Hepatic stellate cell (primary cell): ENCODE data around the gene XKR3.
"Not testable (repeated sequence)": the region's sequence is repeated elsewhere in the genome, so short reads cannot be mapped to it uniquely, and the experiment has no call there.

Source experiments
- DNase-seq: peaks from one replicate; pipeline ENCODE4 v3.0.0; 2011; ENCODE audit warnings: low spot score

Gene XKR3

DNA sequence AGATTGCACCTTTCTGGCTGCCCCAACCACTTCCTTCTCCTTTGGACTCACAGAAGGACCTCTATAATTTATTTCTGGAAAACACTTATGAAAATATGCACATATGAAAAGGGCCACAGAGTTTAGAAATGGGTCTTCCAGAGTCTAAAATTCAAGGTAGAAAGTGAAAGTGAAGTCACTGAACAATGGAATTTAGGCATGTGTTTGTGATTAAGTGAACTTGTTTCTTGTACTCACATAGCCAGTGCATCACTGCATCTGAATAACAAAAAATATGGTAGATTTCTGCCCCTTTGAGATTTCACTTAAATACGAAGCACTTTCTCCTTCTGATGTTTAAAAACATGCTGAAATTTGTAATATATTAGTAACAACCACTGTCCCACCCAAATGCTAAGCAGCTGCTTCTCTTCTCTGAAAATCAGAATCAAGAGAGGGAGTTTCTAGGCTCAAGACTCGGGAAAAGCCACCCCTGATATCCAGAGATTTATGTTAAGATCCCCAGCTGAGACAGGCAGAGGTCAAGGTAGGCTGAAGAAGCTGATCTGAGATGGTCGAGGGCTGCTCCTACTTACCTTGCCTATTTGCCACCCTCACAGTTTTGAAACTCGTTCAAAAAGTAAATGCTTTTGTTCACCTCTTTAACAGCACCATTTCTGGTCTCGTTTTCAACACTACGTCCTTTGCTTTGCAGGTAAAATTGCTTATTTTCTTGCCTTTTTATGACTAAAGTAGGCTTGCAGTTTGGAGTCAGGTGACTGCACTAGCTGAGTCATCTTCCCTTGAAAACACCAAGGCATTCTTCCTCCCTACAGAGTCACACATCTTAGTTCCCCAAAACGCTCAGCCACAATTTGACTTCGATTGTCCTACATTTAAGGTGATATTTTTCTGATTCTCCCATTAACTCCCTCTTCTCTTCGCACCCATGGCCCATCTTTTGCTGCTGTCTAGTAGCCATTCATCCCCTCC lies at the start of gene XKR3:
Gene XKR3, minus strand, starts transcription at position 696 of the 972 bp plus-strand sequence. CDS start 17,338 bp downstream, outside the sequence.
- no peak for DNase-seq

- not testable (repeated sequence) for DNase-seq
Measured at GRCh38 chr22:16869640-16870039, 44.4 kb upstream of the XKR3 start.

GRCh38 chr22:16866167-16866566 lies 41.0 kb upstream of the XKR3 start:
- no peak for DNase-seq

- not testable (repeated sequence) for DNase-seq
Measured at GRCh38 chr22:16856851-16857250, 31.6 kb upstream of the XKR3 start.

DNA sequence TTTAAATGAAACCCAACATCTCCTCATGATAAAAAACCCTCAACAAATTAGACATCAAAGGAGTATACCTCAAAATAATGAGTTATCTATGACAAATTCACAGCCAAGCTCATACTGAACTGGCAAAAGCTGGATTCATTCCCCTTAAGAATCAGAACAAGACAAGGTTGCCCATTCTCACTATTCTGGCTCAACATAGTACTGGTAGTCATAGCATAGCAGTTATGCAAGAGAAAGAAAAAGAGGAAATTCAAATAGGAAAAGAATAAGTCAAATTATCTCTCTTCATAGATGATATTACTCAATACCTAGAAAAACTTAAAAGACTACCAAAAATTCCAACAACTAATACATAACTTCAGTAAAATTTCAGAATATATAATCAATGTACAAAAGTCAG lies 29.4 kb upstream of the XKR3 start:
- no peak for DNase-seq

DNA sequence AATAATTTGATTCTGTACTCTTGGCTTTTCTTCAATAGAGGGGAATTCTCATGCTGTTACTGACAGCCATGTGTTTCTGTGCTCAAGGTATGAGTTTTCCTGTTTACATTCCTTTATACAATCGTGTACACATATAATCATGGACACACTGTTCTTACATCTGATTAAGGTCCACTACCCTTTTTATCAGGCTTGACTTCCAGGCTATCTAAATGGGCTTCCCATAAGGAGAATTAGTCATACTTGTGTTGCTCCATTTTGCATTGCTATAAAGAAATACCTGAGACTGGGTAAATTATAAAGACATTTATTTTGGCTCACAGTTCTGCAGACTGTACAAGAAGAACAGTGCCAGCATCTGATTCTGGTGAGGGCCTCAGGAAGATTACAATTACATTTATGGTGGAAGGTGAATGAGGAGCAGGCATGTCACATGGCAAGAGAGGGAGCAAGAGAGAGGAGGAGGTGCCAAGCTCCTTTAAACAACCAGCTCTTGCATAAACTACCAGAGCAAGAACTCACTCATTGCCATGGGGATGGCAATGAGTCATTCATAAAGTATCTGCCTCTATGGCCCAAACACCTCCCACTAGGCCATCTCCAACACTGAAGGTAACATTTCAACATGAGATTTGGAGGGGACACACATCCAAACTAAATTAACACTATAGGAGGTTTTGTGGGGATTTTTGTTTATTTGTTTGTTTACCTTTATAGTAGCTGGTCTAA lies 26.2 kb upstream of the XKR3 start:
- DNase-seq = not testable (repeated sequence)

DNA sequence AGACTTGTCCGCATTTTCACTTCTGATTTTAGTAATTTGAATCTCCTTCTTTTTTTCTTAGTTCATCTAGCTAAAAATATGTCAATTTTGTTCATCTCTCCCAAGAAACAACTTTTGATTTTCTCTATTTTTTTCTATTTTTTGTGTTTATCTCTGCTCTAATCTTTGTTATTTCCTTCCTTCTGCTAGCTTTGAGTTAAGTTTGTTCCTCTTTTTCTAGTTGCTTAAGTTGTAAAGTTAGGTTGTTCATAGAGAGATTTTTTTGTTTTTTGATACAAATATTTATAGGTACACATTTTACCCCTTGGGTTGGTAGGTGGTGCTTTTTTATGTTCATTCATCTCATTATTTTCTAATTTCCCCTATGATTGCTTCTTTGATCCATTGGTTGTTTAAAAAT lies 22.1 kb upstream of the XKR3 start:
- DNase-seq = no peak

GRCh38 chr22:16845881-16846280 lies 20.7 kb upstream of the XKR3 start:
- no peak for DNase-seq

GRCh38 chr22:16845465-16845864 lies 20.3 kb upstream of the XKR3 start:
- no peak for DNase-seq

DNA sequence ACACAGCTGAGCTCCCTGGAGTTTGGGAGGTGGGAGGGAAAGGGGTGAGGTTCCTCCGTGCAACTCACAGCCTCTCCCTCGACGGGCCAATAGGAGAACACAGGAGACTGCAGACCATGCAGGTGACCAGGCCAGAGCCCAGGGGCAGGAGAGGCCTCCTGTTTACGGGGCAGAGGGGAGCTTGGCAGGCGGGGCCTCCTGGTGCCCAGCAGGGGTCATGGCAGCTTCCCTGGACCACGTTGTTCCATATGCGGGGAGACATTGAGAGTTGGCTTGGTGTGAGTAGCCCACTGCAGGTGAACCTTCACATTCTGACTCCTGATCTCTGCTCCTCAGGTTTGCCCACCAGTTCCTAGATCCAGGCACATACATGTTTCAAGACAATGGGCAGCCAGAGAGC lies 19.3 kb upstream of the XKR3 start:
- no peak for DNase-seq

GRCh38 chr22:16838073-16838472 lies 12.9 kb upstream of the XKR3 start:
- no peak for DNase-seq

- DNase-seq = no peak
Measured at GRCh38 chr22:16834971-16835370, 9.8 kb upstream of the XKR3 start.

DNA sequence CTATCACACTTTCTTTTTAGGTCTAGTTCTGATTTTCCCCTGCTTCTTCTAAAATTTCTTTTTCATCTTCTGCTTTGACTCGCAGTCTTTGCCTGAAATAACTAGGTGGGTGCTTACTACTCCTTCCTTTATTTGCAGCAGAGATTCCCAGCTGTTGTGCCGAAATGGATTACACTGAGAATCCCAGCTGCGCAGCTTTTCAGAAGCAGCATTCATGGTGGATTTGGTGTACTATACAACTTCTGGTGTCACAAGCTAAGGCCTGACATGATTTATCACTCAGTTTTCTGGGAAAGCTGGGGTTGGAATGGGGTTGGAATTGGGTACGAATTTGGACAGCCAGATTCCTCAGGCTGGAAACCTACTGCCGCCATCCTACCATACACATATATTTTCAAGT lies 6.0 kb upstream of the XKR3 start:
- no peak for DNase-seq

- no peak for DNase-seq
Measured at GRCh38 chr22:16829985-16830384, 4.8 kb upstream of the XKR3 start.

DNA sequence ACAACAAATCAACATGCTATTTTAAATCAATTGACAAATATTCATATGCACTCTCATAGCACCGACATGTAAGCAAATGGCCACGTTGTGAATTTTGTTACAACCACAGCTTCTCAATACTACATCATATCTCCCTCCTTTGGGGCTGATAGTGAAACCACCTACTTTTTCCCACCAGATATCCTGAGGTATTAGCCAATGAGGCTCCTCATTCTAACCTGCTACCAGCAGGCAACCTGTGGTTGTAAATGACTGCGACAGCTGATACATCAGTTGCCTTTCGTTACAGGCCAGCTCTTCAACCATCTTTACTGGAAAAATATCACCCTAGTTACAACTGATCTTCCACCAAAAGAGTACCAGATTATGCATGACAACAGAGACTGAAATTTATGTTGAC lies 3.7 kb upstream of the XKR3 start:
- no peak for DNase-seq

DNA sequence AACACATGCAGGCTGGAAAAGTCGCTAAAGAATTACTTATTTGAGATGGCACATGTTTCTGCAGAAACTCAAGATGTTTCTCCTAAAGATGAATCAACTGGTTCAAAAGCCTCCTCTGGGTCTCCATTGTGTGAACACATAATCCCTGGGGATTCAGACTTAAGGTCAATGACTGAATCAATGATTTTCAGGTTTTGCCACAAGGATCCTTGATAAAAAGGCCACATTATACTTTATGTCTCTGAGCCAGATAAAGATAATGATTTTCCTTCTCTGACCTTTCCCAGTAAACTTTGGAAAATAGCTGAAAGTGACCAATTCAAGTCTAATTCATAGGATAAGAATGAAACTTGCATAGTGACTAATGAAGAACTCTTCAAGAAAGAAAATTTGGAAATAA lies 2.3 kb upstream of the XKR3 start:
- no peak for DNase-seq

DNA sequence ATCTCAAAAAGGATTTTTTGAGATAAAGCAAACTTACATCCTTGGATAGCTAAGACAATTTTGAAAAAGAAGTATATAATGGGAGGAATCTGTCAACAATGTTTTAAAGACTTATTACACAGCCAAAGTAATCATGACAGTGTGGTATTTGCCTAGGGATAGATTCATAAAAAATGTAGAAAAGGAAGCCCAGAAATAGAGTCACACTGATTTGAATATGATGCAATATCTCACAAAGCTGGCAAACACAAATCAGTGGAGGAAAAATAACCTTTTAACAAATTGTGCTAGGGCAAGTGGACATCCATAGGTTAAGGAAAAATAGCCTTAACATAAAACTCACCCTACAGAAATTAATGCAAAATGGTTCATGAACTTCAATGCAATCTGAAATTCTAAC lies 6.0 kb downstream of the XKR3 start:
- DNase-seq = no peak

- DNase-seq = no peak
Measured at GRCh38 chr22:16818538-16818937, 6.7 kb downstream of the XKR3 start.

GRCh38 chr22:16815073-16815472 lies 10.1 kb downstream of the XKR3 start:
- no peak for DNase-seq

GRCh38 chr22:16810188-16810802 lies 14.9 kb downstream of the XKR3 start:
- no peak for DNase-seq

DNA sequence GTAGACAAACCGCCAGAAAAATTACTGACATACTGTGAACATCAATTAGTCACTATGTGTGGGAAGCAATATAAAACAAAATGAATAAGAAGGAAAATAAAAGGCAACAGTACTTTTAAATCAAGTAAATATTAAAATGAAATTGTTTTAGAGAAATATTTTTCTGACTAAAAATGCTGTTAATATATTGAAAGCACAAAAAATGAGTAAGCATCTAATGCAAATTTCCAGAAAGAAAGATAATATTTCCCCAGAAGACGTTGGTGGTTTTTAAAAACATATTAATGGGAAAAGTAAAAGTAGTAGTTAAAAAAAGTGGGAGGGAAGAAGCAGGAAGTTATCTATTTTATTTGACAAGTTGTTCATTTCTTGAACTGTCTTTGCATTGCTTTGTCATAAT lies 16.5 kb downstream of the XKR3 start:
- DNase-seq = no peak

DNA sequence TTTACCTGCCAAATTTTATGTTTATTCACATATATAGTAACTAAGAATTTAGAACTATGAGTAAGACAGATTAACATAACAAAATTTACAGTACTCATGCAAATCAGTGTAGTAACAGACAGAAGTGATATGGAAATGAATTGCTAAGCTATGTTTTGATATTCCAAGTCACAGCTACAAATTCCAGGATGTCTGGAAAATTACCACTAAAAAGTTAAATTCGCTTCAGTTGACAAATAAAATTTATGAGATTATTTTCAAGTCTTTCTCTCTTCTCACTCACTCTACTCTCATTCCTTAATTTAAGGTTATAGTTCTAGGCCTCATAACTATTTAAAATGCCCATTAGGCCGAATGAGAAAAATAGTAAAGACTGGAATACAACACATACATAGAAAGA lies 18.1 kb downstream of the XKR3 start:
- no peak for DNase-seq

DNA sequence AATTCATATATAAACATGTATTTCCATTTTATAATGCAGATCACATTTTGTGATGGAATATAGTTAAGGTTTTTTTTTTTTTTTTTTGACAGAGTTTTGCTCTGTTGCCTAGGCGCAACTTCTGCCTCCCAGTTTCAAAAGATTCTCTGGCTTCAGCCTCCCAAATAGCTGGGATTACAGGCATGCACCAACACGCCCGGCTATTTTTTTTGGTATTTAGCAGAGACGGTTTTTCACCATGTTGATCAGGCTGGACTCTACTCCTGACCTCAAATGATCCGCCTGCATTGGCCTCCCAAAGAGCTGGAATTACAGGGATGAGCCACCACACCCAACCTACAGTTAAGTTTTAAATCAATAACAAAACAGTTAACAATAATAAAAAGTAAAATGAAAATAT lies 18.8 kb downstream of the XKR3 start:
- no peak for DNase-seq
